Choroid plexus epithelial cell (primary cell): ENCODE results near the gene TPST2.
A peak's percentile ranks its signal among the peaks of the same experiment; 100 is the strongest.

ENCODE experiments used
- DNase-seq: peaks from one replicate; pipeline ENCODE4 v3.0.0-alpha.2; 2010; ENCODE audit warnings: low read depth
- H3K4me3 ChIP-seq: 2 replicates; pipeline ENCODE4 v1.5.1; 2011; ENCODE audit warnings: low read depth, mild to moderate bottlenecking, control low read depth, low read length, moderate library complexity
- TF ChIP-seq, protein P1 (sequence below): conservative IDR thresholded peaks from 2 replicates; pipeline ENCODE4 v1.5.1; 2011; ENCODE audit warnings: low read depth, mild to moderate bottlenecking, control low read depth, inconsistent platforms, low read length, moderate library complexity

TPST2 gene

DNA sequence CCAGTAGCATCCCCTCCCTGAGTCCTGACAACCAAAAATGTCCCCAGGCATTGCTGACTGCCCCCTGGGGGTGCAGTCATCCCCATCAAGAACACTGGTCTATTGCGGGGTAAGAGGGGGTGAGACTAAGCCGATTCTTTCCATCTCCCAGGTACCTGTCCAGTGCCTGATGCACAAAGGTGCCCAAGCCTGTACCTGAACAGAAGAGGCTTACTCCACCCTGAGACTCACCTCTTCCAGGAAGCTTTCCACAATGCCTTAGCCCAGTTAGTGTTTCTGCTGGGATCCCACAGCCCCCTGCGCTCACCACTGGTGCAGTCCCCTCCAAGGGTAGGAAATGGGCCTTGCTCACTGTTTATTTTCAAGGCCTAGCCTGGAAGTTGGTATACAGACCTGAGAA, 22.9 kb downstream of the TPST2 start:
- no peak overlapping the region for H3K4me3 ChIP-seq
- DNase-seq, result no peak
- TF ChIP-seq, protein P1, sequence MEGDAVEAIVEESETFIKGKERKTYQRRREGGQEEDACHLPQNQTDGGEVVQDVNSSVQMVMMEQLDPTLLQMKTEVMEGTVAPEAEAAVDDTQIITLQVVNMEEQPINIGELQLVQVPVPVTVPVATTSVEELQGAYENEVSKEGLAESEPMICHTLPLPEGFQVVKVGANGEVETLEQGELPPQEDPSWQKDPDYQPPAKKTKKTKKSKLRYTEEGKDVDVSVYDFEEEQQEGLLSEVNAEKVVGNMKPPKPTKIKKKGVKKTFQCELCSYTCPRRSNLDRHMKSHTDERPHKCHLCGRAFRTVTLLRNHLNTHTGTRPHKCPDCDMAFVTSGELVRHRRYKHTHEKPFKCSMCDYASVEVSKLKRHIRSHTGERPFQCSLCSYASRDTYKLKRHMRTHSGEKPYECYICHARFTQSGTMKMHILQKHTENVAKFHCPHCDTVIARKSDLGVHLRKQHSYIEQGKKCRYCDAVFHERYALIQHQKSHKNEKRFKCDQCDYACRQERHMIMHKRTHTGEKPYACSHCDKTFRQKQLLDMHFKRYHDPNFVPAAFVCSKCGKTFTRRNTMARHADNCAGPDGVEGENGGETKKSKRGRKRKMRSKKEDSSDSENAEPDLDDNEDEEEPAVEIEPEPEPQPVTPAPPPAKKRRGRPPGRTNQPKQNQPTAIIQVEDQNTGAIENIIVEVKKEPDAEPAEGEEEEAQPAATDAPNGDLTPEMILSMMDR, result no peak

DNA sequence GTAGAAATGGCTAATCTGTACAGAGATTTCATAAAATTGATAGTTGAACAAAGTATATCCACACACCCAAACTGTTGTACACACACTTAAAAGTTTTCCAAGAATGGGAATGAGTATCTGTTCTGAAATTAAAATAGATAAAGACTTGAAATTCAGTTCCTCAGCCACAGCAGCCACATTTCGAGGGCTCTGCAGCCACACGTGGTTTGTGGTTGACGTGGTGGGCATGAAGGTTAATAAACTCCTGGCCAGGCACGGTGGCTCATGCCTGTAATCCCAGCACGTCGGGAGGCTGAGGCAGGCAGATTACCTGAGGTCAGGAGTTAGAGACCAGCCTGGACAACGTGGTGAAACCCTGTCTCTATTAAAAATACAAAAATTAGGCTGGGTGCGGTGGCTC, 24.0 kb downstream of the TPST2 start:
- DNase-seq, result no peak
- TF ChIP-seq, protein P1, result no peak
- H3K4me3 ChIP-seq, result no peak overlapping the region

DNA sequence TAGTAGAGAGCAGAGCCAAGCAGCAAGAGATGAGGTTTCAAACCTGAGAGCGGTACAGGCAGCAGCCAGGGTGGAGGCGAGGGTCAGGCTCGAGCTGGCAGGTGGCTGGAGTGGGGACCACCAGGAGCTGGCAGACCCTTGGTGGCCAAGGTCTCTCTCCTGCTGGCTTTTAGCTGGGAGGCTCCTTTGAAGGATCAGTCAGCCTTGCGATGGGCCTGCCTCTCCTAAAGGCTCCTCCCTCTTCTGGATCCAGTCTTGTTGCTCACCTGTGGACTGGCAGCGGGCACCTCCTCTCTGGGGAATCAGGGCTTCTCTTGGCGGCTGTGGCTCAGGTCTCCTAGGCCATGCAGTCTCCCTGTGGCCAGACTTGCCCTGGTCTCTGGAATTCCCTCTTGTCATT, 24.8 kb downstream of the TPST2 start:
- no peak for DNase-seq
- H3K4me3 ChIP-seq, result no peak overlapping the region
- TF ChIP-seq, protein P1, result no peak

DNA sequence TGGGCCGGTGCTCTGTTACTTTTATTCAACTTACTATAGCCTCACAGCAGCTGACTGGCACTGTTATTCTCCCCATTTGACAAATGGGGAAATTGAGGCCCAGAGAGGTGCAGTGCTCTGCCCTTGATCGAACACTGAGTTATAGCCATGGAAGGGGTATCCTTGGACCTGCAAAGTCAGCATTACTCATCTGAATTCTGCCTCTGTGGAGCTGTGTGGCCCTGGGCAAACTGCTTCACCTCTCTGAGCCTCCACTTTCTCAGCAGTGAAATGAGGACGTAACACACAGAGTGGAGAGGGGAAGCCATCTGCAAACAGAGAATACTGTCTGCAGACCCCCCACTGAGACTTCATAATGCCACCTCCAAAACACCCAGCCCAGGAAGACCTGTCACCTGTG, 25.3 kb downstream of the TPST2 start:
- H3K4me3 ChIP-seq, result no peak overlapping the region
- DNase-seq, result no peak
- TF ChIP-seq, protein P1, result no peak

DNA sequence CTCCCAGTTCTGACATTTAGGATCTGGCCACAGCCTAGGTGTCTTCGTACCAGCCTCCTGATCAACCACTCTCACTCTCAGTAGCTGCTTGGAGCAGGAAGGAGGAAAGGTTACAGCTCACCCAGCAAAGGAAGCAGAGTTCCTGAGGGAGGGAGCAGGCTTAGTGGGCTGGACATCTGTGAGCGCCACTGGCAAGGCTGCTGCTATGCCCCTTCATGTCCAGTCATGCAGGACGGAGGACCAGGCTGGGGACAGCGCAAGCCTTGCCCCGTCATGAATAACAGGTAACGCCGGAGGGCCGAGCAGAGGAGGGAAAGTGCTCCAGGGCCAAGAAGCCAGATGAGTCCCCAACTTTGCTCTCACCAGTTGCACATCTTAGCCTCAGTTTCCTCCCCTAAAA, 25.8 kb downstream of the TPST2 start:
- no peak for DNase-seq
- no peak overlapping the region for H3K4me3 ChIP-seq
- TF ChIP-seq, protein P1, result no peak

DNA sequence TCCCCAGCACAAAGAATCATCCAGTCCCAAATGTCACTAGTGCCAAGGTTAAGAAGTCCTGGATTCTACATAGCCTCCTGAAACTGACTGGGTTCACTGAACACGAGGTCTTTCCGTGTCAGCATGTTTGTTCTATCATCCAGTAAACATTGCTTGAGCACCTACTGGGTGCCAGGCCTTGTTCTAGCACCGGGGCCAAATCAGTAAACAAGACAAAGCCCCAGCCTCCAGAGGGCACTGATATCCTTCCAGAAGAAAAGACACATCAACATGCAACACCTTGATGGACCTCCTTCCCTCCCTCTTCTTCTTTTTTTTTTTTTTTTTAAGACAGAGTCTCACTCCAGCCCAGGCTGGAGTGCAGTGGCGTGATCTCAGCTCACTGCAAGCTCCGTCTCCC, 26.9 kb downstream of the TPST2 start:
- TF ChIP-seq, protein P1, result peak; percentile 7
- no peak overlapping the region for H3K4me3 ChIP-seq
- no peak for DNase-seq

DNA sequence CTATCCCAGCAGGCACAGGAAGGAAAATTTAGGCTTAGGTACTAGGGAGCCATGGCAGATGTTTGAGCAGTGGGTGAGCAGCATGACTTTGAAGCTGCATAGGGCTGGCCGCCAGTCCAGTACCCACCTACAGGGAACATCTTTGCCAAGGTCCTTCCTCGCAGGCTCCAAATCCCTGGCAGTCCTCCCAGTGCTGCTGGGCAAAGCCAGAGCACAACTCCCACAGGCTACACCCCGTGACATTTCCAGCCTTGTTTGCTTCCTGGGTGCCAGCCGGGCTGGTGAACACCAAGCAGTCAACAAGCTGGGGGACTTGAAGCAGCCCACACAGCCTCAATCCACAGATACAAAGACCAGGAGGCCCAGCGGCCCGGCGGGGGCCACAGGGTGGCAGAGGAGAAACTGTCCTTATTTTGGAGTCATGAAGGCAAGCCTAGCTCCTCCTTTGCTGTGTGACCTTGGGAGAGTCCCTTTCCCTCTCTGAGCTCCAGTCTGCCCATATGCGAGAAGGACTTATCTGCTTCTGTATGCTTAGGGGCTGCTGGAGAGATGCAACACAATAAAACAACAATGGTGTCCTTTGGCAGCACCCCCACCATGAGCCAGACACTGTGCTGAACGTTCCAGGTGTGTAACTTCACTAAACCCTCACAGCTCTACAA, 28.0 kb downstream of the TPST2 start:
- TF ChIP-seq, protein P1, result no peak
- DNase-seq, result no peak
- H3K4me3 ChIP-seq, result no peak overlapping the region
